ENCODE measurements around the gene TAL2.

DNA sequence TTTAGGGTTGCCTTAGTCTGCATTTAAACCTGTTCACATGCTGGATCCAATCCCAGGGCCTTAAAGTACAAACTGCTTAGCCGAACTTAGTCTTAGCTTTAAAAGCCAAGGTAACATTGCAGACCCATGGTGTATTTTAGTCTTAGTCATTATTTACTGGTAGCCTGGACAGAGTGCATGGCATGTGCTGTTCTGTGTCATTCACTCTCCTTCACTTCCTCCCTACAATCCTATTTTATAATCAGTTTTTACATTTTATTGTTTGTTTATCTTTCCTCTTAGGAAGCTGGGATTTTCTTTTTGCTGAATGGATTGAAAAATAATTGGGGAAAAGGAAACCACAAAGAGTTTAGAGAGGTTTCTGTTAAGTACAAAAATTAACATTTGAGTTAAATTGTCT is 29.4 kb upstream of the TAL2 start:
- TF ChIP-seq, protein P1, sequence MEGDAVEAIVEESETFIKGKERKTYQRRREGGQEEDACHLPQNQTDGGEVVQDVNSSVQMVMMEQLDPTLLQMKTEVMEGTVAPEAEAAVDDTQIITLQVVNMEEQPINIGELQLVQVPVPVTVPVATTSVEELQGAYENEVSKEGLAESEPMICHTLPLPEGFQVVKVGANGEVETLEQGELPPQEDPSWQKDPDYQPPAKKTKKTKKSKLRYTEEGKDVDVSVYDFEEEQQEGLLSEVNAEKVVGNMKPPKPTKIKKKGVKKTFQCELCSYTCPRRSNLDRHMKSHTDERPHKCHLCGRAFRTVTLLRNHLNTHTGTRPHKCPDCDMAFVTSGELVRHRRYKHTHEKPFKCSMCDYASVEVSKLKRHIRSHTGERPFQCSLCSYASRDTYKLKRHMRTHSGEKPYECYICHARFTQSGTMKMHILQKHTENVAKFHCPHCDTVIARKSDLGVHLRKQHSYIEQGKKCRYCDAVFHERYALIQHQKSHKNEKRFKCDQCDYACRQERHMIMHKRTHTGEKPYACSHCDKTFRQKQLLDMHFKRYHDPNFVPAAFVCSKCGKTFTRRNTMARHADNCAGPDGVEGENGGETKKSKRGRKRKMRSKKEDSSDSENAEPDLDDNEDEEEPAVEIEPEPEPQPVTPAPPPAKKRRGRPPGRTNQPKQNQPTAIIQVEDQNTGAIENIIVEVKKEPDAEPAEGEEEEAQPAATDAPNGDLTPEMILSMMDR (conservative IDR thresholded peaks at IDR 0.05; ENCODE audit: low read length) = no peak
- no peak for TF ChIP-seq EZH2phosphoT487 (IDR thresholded peaks at IDR 0.05; ENCODE audit: borderline replicate concordance, low read depth, low read length)

Measured in OCI-LY7 (cell line).